GM18951 (cell line): ENCODE data around the gene MEGF9.
"Not testable (repeated sequence)": the region's sequence is repeated elsewhere in the genome, so short reads cannot be mapped to it uniquely, and the experiment has no call there.

Experiments used
- POLR2A ChIP-seq: IDR thresholded peaks from 4 replicates; pipeline ENCODE4 v1.6.1; 2011; ENCODE audit warnings: mild to moderate bottlenecking; ENCODE audit not compliant: insufficient read length, insufficient read depth; ENCODE audit errors: extremely low read depth
- in situ Hi-C: fragments of 300-500 bp; cut with MboI; formaldehyde crosslinking; loops from one replicate; pipeline ENCODE4 v1.12.0; 2022; ENCODE audit warnings: low sequenced_read_pairs, mixed read lengths, inconsistent platforms; ENCODE audit not compliant: unreplicated experiment

Gene MEGF9

DNA sequence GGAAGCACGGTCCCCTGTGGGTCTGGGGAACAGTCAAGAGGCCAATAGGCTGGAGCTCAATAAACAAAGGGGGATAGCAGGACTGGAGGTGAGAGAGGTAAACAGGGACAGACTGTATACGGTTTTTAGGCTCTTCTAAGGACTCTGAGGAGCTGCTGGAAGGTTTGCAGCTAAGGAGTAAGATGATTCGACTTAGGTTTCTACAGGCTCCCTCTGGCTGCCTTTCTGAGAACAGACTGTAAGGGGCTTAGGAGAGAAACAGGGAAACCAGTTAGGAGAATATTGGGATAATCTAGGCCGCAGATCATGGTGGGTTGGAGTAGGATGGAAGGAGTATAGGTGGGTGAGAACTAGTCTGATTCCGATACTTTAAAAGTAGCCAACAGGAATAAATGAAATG lies 144.7 kb downstream of the MEGF9 start:
- no peak for TF ChIP-seq POLR2A

DNA sequence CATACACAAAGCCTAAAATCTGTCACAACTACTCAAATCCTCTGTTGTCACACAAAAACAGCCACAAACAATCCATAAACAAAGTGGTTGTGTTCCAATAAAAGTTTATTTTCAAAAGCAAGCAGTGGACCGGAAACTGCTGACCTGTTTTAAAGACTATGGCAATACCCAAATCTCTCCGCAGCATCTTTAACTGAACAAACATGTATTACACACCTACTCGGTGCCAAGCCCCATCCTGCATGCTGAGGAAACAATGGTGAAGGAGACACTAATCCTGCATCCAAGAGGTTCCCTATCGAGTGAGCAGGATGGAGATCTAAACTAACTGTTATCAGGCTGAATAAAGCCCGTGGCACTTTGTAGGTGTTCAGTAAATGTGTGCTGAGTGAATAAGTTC lies 145.5 kb downstream of the MEGF9 start:
- in situ Hi-C loops, result no loop called here
- TF ChIP-seq POLR2A, result no peak

More for the DNA sequence above, 144.7 kb downstream of the MEGF9 start:
- in situ Hi-C loops, result no loop called here

DNA sequence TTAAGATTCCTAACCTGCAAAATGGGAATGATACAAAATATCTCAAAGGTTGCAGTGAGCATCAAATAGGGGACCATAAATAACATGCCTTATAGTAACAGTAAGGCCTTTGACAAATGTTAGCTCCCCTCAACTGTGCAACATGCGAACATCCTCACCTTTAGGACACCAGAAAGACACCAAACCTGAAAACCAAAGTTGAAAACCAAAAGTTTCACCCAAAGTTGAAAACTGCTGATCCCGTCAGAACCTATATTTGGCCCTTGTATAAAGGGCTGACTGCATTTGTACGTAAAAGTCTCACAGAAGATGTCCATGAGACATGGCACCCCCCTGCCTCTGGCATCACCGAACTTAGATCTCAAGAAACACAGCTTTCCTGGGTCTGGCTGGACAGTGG lies 146.4 kb downstream of the MEGF9 start:
- TF ChIP-seq POLR2A, result no peak
- in situ Hi-C loops, result no loop called here

DNA sequence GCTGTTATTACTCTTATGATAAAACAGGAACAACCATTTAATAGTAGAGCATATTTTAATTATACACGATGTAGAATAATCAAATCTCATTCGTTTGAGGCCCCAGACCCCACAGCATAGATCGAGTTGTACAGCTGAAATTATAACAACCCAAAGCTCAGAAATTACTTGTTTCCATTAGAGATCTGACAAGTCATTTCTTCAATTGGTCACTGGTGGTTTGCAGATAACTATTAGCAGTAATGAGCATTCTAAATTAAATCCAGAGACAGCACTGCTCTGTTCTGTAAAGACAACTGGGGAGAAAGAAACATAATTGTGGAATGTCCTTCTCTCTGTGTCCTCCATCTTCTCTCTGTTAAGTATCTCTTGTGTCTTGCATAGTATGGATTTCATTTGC lies 147.2 kb downstream of the MEGF9 start:
- in situ Hi-C loops, result no loop called here
- TF ChIP-seq POLR2A, result no peak

DNA sequence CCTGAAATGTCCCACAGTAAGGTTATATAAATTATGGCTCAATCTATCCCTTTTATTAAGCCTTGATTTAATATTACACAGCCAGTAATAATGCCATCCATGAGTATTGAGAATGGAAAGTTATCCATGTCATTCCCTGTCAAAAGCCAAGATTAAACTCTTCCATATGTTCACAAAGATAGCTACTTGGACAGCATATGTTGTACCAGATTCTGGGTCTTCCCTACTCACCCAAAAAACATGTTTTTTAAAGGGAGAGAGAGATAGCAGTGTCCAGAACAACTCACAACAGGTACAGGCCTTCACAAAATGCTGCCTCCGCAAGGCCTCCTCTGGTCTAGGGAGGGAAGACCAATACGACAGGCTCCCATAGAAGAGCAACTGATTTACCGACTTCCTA lies 149.7 kb downstream of the MEGF9 start:
- in situ Hi-C loops, result no loop called here
- TF ChIP-seq POLR2A, result no peak

DNA sequence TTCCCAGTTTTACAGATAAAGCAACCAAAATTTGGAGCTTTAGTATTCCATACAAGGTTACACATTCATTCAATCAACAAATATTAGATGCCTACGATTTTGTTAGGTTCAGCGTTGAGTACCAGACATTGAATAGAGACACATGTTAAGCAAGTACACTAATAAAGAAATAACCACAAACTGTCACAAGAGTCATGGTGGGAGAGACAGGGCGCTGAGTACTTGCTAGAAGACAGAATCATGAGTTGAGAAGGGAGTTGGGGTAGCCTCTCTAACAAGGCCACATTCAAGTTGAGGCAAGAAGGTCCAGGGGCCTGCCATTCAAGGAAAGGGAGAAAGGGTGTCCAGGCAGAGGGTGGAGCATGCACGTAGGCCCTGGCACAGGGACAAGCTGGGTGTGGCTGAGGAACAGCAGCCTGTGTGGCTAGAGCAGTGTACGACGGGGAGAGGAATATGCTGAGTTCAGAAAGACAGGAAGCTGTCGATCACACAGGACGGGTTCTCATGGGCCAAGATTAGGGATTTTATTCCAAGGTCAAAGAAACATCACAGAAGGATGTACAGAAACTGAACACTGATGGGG lies 151.3 kb downstream of the MEGF9 start:
- in situ Hi-C loops, result no loop called here
- no peak for TF ChIP-seq POLR2A

DNA sequence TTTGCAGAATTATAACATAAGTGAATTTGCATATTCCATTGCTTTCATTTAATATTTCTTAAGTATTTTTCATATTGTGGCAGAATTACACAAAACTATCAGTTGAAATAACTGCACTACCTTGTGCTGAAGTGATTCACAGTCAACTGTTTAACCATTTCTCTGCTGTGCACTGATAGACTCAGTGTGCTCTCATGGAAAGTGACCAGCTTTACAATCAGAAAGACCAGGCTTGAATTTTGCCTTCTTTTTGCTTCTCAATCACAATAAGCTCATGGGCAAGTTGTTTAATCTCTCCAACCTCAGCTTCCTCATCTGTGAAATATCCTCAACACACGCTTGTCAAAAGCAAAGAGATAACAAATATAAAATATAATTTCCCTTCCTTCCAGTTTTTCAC lies 152.6 kb downstream of the MEGF9 start:
- in situ Hi-C loops, result no loop called here

DNA sequence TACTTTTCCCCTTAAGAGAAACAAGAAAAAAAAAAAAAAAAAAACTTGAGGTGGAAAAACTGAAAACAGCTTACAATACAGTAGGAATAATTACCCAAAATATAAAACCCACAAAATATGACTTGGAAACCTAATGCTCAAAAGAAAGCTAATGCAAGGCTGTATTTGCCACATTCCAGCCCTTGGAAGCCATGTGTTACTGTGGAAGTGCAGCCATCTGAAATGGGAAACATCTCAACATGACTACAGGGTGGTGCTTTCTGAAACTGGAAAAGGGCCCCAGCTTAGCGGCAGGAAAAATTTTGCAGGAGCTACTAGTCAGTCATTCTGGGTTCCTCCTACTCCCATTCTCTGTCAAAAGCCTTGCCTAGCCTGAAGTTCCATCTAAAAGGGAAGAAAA lies 154.7 kb downstream of the MEGF9 start:
- TF ChIP-seq POLR2A, result no peak
- in situ Hi-C loops, result no loop called here

More for the DNA sequence above, 152.6 kb downstream of the MEGF9 start:
- TF ChIP-seq POLR2A, result no peak

DNA sequence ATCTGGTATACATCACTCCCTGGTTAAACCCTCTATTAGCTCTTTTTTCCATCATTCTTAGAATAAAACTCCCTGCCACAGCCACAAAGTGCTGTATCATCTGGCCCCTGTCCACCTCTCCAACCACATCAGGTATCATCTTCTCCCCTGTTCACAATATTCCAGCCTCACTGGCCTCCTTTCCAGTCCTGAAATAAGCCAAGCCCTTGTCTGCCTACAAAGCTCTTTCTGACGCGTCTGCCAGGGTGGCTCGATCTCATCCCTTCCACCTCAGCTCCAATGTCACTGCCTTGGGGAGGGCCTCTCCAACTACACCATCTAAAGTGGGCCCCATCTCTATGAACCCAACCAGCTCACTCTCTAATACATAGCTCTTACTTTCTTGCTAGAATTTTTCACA lies 155.8 kb downstream of the MEGF9 start:
- in situ Hi-C loops, result no loop called here
- TF ChIP-seq POLR2A, result no peak

DNA sequence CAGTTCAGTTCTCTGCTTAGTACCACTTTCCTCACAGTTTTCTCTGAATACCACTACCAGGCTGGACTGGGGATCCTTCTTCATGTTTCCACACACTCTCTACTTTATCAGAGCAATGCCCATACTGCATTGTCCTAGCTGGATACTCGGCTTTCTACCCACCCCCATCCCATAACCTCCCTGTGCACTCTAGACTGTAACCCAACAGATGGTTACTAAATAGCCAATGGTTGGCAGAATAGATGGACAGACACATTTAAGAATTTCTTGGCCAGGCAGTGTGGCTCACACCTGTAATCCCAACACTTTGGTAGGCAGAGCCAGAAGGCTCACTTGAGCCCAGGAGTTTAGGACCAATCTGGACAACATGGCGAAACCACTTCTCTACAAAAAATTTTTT lies 157.1 kb downstream of the MEGF9 start:
- in situ Hi-C loops, result no loop called here
- no peak for TF ChIP-seq POLR2A

DNA sequence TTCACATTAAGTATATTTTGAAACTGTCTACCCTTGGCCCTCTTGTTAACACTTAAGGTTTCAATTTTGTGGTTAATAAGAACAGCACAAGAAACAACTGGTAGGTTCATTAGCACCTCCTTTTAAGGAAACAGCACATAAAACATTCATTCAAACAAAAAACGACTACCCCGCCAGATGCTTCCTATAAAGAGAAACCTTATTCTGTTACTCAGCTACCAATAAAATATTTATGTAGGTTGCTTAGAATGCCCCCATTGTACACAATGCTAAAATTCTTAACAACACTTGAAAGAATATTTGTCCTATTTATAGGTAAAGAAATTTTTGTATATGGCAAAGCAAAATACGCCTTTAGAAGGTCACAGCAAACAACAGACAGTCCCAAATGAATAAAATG lies 157.5 kb downstream of the MEGF9 start:
- TF ChIP-seq POLR2A, result no peak
- in situ Hi-C loops, result no loop called here

DNA sequence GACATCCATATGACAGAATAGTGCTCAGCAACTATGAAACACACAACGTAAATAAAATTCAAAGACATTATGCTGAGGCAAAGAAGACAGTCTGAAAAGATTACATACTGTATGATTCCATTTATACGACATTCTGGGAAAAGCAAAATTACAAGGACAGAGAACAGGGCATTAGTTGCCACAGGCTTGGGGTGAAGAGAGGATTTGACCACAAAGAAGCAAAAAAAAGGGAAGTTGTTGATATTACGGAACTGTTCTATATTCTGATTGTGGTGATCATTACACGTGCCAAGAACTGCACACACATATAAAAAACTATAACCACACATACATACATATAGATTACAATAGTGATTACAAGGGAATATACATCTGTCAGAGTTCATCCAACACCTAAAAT lies 158.4 kb downstream of the MEGF9 start:
- TF ChIP-seq POLR2A, result no peak
- in situ Hi-C loops, result no loop called here

DNA sequence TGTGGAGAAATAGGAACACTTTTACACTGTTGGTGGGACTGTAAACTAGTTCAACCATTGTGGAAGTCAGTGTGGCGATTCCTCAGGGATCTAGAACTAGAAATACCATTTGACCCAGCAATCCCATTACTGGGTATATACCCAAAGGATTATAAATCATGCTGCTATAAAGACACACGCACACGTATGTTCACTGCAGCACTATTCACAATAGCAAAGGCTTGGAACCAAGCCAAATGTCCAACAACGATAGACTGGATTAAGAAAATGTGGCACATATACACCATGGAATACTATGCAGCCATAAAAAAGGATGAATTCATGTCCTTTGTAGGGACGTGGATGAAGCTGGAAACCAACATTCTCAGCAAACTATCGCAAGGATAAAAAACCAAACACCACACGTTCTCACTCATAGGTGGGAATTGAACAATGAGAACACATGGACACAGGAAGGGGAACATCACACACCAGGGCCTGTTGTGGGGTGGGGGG lies 162.0 kb downstream of the MEGF9 start:
- in situ Hi-C loops, result not testable (repeated sequence)
